Measurements from ENCODE around the gene BLOC1S4.
"Not testable (repeated sequence)": the region's sequence is repeated elsewhere in the genome, so short reads cannot be mapped to it uniquely, and the experiment has no call there.

BLOC1S4 gene

GRCh38 chr4:6750286-6751221 lies 34.6 kb downstream of the BLOC1S4 start:
- Histone ChIP-seq H3K27ac (ENCODE audit: insufficient read depth, low read length, poor library complexity, severe bottlenecking) (no peak overlapping the region), H3K4me3 (ENCODE audit: insufficient read depth, low read depth, low read length, poor library complexity, severe bottlenecking) (no peak overlapping the region), H3K36me3 (ENCODE audit: control insufficient read depth, insufficient read depth, low read length) (no peaks in the 10 kb centered on the region), H3K9me3 (ENCODE audit: control insufficient read depth, low read length) (no peaks in the 10 kb centered on the region), H3K27me3 (replicated peaks; ENCODE audit: control insufficient read depth, insufficient read depth, low read length, poor library complexity, severe bottlenecking) (no peaks in the 10 kb centered on the region), H3K4me1 (ENCODE audit: control insufficient read depth, insufficient read depth, low read length, poor library complexity, severe bottlenecking) (no peaks in the 10 kb centered on the region)
- DNase-seq, result no peak

DNA sequence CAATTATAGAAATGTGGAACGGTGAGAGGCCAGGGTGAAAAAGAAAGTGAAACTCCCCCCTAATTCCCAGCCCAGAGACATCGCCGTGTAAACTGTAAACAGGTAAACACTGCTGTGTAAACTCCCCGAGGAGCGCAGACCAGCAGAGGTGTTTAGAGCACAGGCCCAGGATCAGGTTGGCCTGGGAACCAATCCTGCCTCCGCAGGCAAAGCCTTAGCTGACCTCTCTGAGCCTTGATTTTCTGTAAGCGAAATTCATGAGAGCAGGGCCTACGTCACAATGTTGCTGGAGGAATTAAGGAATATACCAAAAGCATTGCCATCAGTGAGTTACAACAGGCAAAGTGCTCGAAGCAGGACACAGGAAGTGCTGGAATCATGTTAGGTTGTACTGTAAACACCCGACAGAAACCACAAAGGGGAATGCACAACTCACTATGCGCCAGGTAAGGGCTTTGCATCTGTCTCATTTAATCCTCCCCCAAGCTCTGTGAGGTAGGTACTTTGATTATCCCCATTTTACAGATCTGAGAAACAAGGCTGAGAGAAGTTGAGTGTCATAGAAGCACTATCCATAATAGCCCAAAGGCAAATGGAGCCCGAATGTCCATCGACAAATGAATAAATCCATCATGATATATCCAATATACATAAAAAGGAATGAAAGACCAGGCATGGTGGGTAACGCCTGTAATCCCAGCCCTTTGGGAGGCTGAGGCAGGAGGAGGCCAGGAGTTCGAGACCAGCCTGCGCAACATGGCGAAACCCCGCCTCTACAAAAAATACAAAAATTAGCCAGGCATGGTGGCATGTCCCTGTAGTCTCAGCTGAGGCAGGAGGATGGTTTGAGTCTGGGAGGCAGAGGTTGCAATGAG lies 35.9 kb downstream of the BLOC1S4 start:
- H3K27ac ChIP-seq (ENCODE audit: insufficient read depth, low read length, poor library complexity, severe bottlenecking), result no peak overlapping the region
- H3K36me3 ChIP-seq (ENCODE audit: control insufficient read depth, insufficient read depth, low read length), result no peaks in the 10 kb centered on the region
- DNase-seq, result no peak
- H3K4me1 ChIP-seq (ENCODE audit: control insufficient read depth, insufficient read depth, low read length, poor library complexity, severe bottlenecking), result no peaks in the 10 kb centered on the region
- peak overlapping the region; percentile 11 for H3K4me3 ChIP-seq (ENCODE audit: insufficient read depth, low read depth, low read length, poor library complexity, severe bottlenecking)
- no peaks in the 10 kb centered on the region for H3K27me3 ChIP-seq (replicated peaks; ENCODE audit: control insufficient read depth, insufficient read depth, low read length, poor library complexity, severe bottlenecking)
- H3K9me3 ChIP-seq (ENCODE audit: control insufficient read depth, low read length), result no peaks in the 10 kb centered on the region

- Histone ChIP-seq H3K36me3 (ENCODE audit: control insufficient read depth, insufficient read depth, low read length) (no peaks in the 10 kb centered on the region), H3K9me3 (ENCODE audit: control insufficient read depth, low read length) (no peaks in the 10 kb centered on the region), H3K4me1 (ENCODE audit: control insufficient read depth, insufficient read depth, low read length, poor library complexity, severe bottlenecking) (no peaks in the 10 kb centered on the region), H3K27ac (ENCODE audit: insufficient read depth, low read length, poor library complexity, severe bottlenecking) (no peak overlapping the region), H3K27me3 (replicated peaks; ENCODE audit: control insufficient read depth, insufficient read depth, low read length, poor library complexity, severe bottlenecking) (no peaks in the 10 kb centered on the region), H3K4me3 (ENCODE audit: insufficient read depth, low read depth, low read length, poor library complexity, severe bottlenecking) (no peak overlapping the region)
- DNase-seq, result no peak
These were observed 36.5 kb downstream of the BLOC1S4 start for GRCh38 chr4:6752486-6752829.

DNA sequence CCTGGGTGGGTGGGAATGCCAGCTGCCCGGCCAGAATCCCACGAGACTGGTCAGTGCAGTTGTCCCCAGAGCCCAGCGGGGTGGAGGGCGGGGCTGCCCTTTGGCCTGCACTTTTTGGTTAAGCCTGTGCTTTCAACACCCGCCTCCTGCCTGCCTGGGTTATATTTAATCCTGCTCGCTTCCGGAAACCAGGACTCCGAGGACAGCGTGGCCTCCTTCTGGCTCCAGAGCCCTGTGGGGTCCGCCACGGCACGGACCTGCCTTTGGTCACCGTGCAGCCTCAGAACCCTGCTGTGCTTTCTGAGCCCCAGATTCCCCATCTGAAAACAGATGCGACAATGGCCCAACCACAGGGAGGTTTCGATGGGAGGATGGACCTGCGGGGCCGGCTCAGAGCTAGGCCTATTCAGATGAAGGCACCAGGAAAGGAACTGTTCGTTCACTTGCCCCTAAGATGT lies 37.2 kb downstream of the BLOC1S4 start:
- no peak for DNase-seq
- H3K4me3 ChIP-seq (ENCODE audit: insufficient read depth, low read depth, low read length, poor library complexity, severe bottlenecking), result no peak overlapping the region
- no peaks in the 10 kb centered on the region for H3K27me3 ChIP-seq (replicated peaks; ENCODE audit: control insufficient read depth, insufficient read depth, low read length, poor library complexity, severe bottlenecking)
- H3K27ac ChIP-seq (ENCODE audit: insufficient read depth, low read length, poor library complexity, severe bottlenecking), result no peak overlapping the region
- H3K4me1 ChIP-seq (ENCODE audit: control insufficient read depth, insufficient read depth, low read length, poor library complexity, severe bottlenecking), result no peaks in the 10 kb centered on the region
- H3K9me3 ChIP-seq (ENCODE audit: control insufficient read depth, low read length), result no peaks in the 10 kb centered on the region
- no peaks in the 10 kb centered on the region for H3K36me3 ChIP-seq (ENCODE audit: control insufficient read depth, insufficient read depth, low read length)

- Histone ChIP-seq H3K27me3 (replicated peaks; ENCODE audit: control insufficient read depth, insufficient read depth, low read length, poor library complexity, severe bottlenecking) (no peaks in the 10 kb centered on the region), H3K27ac (ENCODE audit: insufficient read depth, low read length, poor library complexity, severe bottlenecking) (no peak overlapping the region), H3K4me3 (ENCODE audit: insufficient read depth, low read depth, low read length, poor library complexity, severe bottlenecking) (no peak overlapping the region), H3K4me1 (ENCODE audit: control insufficient read depth, insufficient read depth, low read length, poor library complexity, severe bottlenecking) (no peaks in the 10 kb centered on the region), H3K36me3 (ENCODE audit: control insufficient read depth, insufficient read depth, low read length) (no peaks in the 10 kb centered on the region), H3K9me3 (ENCODE audit: control insufficient read depth, low read length) (no peaks in the 10 kb centered on the region)
- DNase-seq, result no peak
These were observed 37.9 kb downstream of the BLOC1S4 start for GRCh38 chr4:6753891-6754290.

- H3K36me3 ChIP-seq (ENCODE audit: control insufficient read depth, insufficient read depth, low read length), result no peaks in the 10 kb centered on the region
- no peaks in the 10 kb centered on the region for H3K9me3 ChIP-seq (ENCODE audit: control insufficient read depth, low read length)
- DNase-seq, result no peak
- H3K4me3 ChIP-seq (ENCODE audit: insufficient read depth, low read depth, low read length, poor library complexity, severe bottlenecking), result no peak overlapping the region
- no peak overlapping the region for H3K27ac ChIP-seq (ENCODE audit: insufficient read depth, low read length, poor library complexity, severe bottlenecking)
- H3K4me1 ChIP-seq (ENCODE audit: control insufficient read depth, insufficient read depth, low read length, poor library complexity, severe bottlenecking), result no peaks in the 10 kb centered on the region
- no peaks in the 10 kb centered on the region for H3K27me3 ChIP-seq (replicated peaks; ENCODE audit: control insufficient read depth, insufficient read depth, low read length, poor library complexity, severe bottlenecking)
These were observed 38.6 kb downstream of the BLOC1S4 start for GRCh38 chr4:6754481-6755087.

- Histone ChIP-seq H3K4me3 (ENCODE audit: insufficient read depth, low read depth, low read length, poor library complexity, severe bottlenecking) (no peak overlapping the region), H3K27ac (ENCODE audit: insufficient read depth, low read length, poor library complexity, severe bottlenecking) (no peak overlapping the region), H3K27me3 (replicated peaks; ENCODE audit: control insufficient read depth, insufficient read depth, low read length, poor library complexity, severe bottlenecking) (no peaks in the 10 kb centered on the region), H3K9me3 (ENCODE audit: control insufficient read depth, low read length) (no peaks in the 10 kb centered on the region), H3K4me1 (ENCODE audit: control insufficient read depth, insufficient read depth, low read length, poor library complexity, severe bottlenecking) (no peaks in the 10 kb centered on the region), H3K36me3 (ENCODE audit: control insufficient read depth, insufficient read depth, low read length) (no peaks in the 10 kb centered on the region)
- DNase-seq, result no peak
These were observed 39.2 kb downstream of the BLOC1S4 start for GRCh38 chr4:6755088-6755753.

DNA sequence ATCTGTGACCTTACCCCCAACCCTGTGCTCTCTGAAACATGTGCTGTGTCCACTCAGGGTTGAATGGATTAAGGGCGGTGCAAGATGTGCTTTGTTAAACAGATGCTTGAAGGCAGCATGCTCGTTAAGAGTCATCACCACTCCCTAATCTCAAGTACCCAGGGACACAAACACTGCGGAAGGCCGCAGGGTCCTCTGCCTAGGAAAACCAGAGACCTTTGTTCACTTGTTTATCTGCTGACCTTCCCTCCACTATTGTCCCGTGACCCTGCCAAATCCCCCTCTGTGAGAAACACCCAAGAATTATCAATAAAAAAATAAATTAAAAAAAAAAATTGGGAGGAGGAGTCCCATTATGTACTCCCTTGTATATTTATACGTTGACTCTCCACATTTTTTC lies 40.4 kb downstream of the BLOC1S4 start:
- H3K27me3 ChIP-seq (replicated peaks; ENCODE audit: control insufficient read depth, insufficient read depth, low read length, poor library complexity, severe bottlenecking); DNase-seq; H3K36me3 ChIP-seq (ENCODE audit: control insufficient read depth, insufficient read depth, low read length): not testable (repeated sequence)

GRCh38 chr4:6758728-6759127 lies 42.8 kb downstream of the BLOC1S4 start:
- Histone ChIP-seq H3K4me3 (ENCODE audit: insufficient read depth, low read depth, low read length, poor library complexity, severe bottlenecking) (no peak overlapping the region), H3K36me3 (ENCODE audit: control insufficient read depth, insufficient read depth, low read length) (no peaks in the 10 kb centered on the region), H3K4me1 (ENCODE audit: control insufficient read depth, insufficient read depth, low read length, poor library complexity, severe bottlenecking) (no peaks in the 10 kb centered on the region), H3K27ac (ENCODE audit: insufficient read depth, low read length, poor library complexity, severe bottlenecking) (no peak overlapping the region), H3K27me3 (replicated peaks; ENCODE audit: control insufficient read depth, insufficient read depth, low read length, poor library complexity, severe bottlenecking) (no peaks in the 10 kb centered on the region), H3K9me3 (ENCODE audit: control insufficient read depth, low read length) (no peaks in the 10 kb centered on the region)
- DNase-seq, result no peak

More for the DNA sequence above, 40.4 kb downstream of the BLOC1S4 start:
- H3K4me1 ChIP-seq (ENCODE audit: control insufficient read depth, insufficient read depth, low read length, poor library complexity, severe bottlenecking); H3K27ac ChIP-seq (ENCODE audit: insufficient read depth, low read length, poor library complexity, severe bottlenecking); H3K4me3 ChIP-seq (ENCODE audit: insufficient read depth, low read depth, low read length, poor library complexity, severe bottlenecking); H3K9me3 ChIP-seq (ENCODE audit: control insufficient read depth, low read length): not testable (repeated sequence)
